ENCODE results near the gene AHCYL1. TPM values are rescaled to one million over a fixed set of nuclear protein-coding genes. Genes with fewer than 3 reads are reported as not detected.
A peak's percentile ranks its signal among the peaks of the same experiment; 100 is the strongest.

Gene AHCYL1
- total RNA-seq, 4 donors from 2014 or later = 49.7 to 60.3 (median 53.0) TPM

GRCh38 chr1:110053552-110054428, 69.2 kb downstream of the AHCYL1 start:
- WGBS, 2 donors = 54 to 59% methylated on average over 5 to 16 of the region's 16 CpGs
- H3K27me3 ChIP-seq = no peaks in the 10 kb centered on the region
- no peaks in the 10 kb centered on the region for H3K9me3 ChIP-seq
- DNase-seq = no peak
- intact Hi-C loops (cut with DNase I) = loop anchor here (5.0 kb wide), 1 partner anchor 54 kb away; no protein-coding TSS in a partner anchor
- TF ChIP-seq CTCF (IDR thresholded peaks at IDR 0.05) = peak; percentile 75 to 95 (median 84)
- no peak for TF ChIP-seq POLR2A (IDR thresholded peaks at IDR 0.05)
- no peak overlapping the region for H3K27ac ChIP-seq
- H3K4me3 ChIP-seq = no peak overlapping the region
- peaks cover 7 to 53% (median 33%) of the 10 kb centered on the region in 3 donors for H3K4me1 ChIP-seq
- peaks cover 20 to 100% (median 58%) of the 10 kb centered on the region in 3 donors for H3K36me3 ChIP-seq

GRCh38 chr1:110055493-110056284, 71.1 kb downstream of the AHCYL1 start:
- 47 to 52% methylated on average over 4 to 5 of the region's 5 CpGs for WGBS, 2 donors
- no peaks in the 10 kb centered on the region for H3K27me3 ChIP-seq
- peaks cover 18 to 100% (median 56%) of the 10 kb centered on the region in 3 donors for H3K36me3 ChIP-seq
- DNase-seq = no peak
- H3K9me3 ChIP-seq = no peaks in the 10 kb centered on the region
- intact Hi-C loops (cut with DNase I) = no loop called here
- H3K27ac ChIP-seq = peak overlapping the region in 1 of 4 donors; percentile 52
- H3K4me3 ChIP-seq = no peak overlapping the region
- TF ChIP-seq CTCF (IDR thresholded peaks at IDR 0.05) (no peak), POLR2A (IDR thresholded peaks at IDR 0.05) (no peak)
- peaks cover 7 to 34% (median 19%) of the 10 kb centered on the region in 3 donors for H3K4me1 ChIP-seq

- no peaks in the 10 kb centered on the region for H3K27me3 ChIP-seq
- no peak for DNase-seq
- peaks cover 7 to 32% (median 19%) of the 10 kb centered on the region in 3 donors for H3K4me1 ChIP-seq
- intact Hi-C loops (cut with DNase I) = no loop called here
- H3K27ac ChIP-seq = peak overlapping the region in 3 of 4 donors; percentile 17 to 63 (median 52)
- no peak for TF ChIP-seq POLR2A (IDR thresholded peaks at IDR 0.05)
- no peak for TF ChIP-seq CTCF (IDR thresholded peaks at IDR 0.05)
- H3K36me3 ChIP-seq = peaks cover 18 to 100% (median 50%) of the 10 kb centered on the region in 3 donors
- H3K4me3 ChIP-seq = no peak overlapping the region
- WGBS, 2 donors = 35 to 40% methylated on average over 4 of the region's 4 CpGs
- H3K9me3 ChIP-seq = no peaks in the 10 kb centered on the region
Observed at GRCh38 chr1:110056285-110056683, 71.7 kb downstream of the AHCYL1 start.

DNA sequence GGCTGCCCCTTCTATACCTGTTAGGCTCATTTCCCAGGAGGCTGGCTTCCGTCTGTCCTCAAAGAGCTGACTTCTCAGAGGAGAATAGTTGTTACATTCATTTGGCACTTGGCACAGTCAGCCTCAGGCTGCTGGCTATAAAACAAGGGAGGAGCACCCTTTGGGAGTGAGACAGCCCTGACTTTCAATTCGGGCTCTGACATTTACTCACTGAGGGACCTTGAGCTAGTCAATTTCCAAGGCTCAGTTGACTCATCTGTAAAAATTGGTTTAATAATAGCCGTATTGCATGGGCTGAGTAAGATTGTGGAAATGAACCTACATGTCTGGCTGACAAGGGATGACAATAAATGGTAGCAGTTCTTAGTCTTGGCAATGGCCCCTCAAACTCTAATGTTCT, 72.2 kb downstream of the AHCYL1 start:
- 10 to 21% methylated on average over 3 of the region's 3 CpGs for WGBS, 2 donors
- TF ChIP-seq POLR2A (IDR thresholded peaks at IDR 0.05) = no peak
- no peak for TF ChIP-seq CTCF (IDR thresholded peaks at IDR 0.05)
- no peak overlapping the region for H3K4me3 ChIP-seq
- H3K27me3 ChIP-seq = no peaks in the 10 kb centered on the region
- DNase-seq = no peak
- intact Hi-C loops (cut with DNase I) = no loop called here
- H3K27ac ChIP-seq = peak overlapping the region; percentile 9 to 63 (median 34)
- H3K36me3 ChIP-seq = peaks cover 18 to 100% (median 45%) of the 10 kb centered on the region in 3 donors
- H3K4me1 ChIP-seq = peaks cover 7 to 32% (median 19%) of the 10 kb centered on the region in 3 donors
- no peaks in the 10 kb centered on the region for H3K9me3 ChIP-seq

Data from esophagus squamous epithelium (tissue), 5 donors.